HG02678 (cell line): ENCODE results near the gene ZNF445.
"Not testable (repeated sequence)": the region's sequence is repeated elsewhere in the genome, so short reads cannot be mapped to it uniquely, and the experiment has no call there.

Source experiments
- ATAC-seq: cut with Tn5 transposase; IDR thresholded peaks from one replicate; pipeline ENCODE4 v1.9.1; 2021; ENCODE audit warnings: mild to moderate bottlenecking, moderate library complexity; ENCODE audit not compliant: unreplicated experiment

Gene ZNF445

DNA sequence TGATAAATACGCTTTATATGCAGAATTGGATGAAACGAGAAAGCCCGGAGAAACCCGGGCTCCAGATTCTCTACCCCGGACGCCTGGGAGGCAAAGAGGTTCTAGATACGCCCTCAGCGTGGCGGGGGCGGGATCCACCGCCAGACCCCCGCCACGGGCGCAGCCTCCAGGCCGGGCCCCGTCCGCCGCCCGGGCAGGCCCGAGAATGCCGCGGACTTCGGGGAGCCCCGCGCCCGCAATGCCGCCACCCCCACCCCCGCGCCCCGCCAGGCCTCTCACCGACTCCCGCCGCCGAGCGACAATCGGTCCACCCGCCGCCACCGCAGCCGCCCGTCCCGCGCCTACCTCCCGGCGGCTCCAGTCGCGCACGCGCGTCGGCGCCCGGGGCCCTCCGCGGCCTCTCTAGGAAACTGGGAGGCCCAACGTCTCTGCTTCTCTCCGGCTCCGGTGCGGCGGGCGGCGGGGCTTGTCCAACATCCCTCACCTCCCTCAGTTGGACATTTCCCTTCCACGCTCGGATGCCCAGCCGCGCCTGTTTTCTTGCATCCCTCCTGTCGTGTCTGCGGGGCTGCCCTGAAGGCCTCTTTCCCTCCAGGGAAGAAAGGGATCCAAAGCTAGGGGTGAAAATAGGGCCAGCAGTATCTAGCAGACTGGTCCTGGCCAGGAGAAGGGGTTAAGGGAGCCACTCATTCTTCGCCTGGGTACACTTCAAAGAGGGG, at the start of gene ZNF445:
Gene ZNF445, minus strand, starts transcription at position 359 of the 719 bp plus-strand sequence. CDS start 22,121 bp downstream, outside the sequence.
- peak; percentile 89 for ATAC-seq

DNA sequence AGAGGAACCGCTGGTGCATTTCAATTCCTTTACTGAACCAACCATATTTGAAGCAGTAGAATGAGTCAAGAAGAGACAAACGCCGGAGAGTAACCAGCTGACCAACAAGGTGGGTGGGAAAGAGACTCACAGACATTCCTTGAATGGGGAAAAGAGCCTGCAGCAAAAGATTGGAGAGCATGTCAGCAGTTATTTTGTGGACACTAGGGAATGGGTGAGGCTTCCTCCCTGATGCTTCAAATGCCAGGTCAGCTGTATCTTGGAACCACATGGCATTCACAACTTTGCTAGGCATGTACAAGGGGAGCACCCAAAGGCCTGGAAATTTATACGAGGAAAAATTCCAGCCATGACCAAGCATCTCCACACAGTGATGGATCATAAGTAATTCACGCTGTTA, 47.6 kb upstream of the ZNF445 start:
- ATAC-seq: no peak

DNA sequence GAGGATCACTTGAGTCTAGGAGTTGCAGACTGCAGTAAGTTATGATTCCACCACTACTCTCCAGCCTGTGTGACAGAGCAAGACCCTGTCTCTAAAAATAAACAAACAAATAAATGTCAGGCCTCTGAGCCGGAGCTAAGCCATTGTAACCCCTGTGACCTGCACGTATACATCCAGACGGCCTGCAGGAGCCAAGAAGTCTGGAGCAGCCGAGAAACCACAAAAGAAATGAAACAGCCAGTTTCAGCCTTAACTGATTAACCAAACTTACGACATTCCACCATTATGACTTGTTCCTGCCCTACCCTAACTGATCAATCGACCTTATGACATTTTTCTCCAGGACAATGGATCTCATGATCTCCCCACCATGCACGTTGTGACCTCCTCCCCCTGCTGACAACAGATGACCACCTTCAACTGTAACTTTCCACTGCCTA, 45.0 kb upstream of the ZNF445 start:
- ATAC-seq: no peak

DNA sequence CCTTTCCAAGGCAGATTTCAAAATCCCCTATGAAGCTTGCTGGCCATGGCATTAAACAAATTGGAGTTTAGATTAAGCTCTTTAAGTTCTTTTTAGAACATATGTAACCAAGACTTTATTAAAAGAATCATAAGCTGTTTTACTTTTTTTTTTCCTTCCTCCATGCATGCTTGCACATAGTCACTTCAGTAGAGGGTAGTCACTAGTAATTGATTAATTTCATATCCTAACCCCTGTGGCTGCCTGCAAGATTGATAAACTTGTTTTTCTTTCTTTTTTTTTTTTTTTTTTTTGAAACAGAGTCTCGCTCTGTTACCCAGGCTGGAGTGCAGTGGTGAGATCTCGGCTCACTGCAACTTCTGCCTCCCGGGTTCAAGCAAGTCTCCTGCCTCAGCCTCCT, 44.3 kb upstream of the ZNF445 start:
- ATAC-seq: no peak

DNA sequence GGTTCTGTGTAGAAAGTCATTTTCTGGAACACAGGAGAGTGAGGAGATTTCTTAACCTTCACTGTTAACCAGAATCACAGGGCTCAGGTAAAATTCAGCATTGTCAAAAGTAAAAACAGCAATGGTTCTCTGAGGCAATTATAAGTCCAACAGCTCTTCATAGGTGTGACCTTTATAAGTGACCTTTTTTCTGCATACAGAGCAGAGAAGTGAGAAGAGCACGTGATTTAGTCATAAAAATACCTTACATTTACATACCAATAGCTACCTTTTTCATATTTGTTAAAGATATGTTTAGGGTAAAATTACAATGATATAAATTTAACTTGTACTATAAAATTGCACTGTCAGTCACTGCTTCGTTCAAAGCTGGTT, 41.3 kb upstream of the ZNF445 start:
- ATAC-seq: no peak

DNA sequence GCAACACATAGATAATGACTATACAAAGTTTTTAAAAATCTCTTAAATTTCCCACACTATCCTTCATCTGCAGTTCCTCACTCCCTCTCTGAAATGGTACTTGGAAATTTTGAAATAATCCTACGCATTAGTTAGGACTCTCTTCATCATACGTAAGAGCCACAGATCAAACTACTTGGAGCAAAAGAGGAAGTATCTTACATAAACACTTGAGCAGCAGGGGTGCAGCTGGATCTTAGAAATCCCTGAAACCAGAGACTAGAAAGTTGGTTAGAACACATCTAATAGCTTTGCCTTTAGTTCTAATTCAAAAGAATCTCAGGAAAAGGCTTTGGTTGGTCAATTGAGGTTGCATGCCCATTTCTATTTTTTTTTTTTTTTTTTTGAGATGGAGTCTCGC, 38.8 kb upstream of the ZNF445 start:
- ATAC-seq: no peak

DNA sequence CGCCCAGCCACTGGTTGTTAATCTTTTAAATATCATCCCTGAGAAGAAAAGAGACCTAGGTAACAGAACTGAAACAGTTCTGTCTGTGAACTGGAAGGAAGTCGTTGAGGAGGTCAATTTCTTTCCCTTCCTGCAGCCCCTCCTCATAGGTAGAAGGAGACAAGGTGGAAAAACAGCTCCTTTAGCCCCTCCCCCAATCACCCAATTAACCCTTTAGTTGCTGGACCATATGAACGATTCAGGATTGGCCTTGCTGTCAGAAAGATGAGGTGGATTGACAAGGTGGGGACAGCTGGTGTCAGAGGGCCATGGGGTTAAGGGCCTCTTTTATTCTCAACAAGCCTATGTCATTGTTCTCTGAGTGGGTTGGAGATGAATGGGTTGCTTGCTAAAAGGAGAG, 36.0 kb upstream of the ZNF445 start:
- no peak for ATAC-seq

DNA sequence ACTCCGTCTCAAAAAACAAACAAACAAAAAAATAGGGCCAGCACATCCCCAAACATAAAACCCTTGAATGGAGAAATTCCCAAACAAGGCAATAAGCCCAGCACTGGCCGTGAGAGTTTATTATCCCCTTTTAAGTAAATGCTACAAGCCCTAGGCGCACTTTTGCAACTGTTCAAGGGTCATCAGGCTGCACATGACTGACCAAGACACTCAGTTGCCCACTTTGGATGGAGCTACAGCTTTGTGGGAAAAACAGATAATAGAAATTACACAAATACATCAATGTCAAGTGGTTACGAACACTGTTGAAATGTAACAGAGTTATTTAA, 33.7 kb upstream of the ZNF445 start:
- no peak for ATAC-seq

DNA sequence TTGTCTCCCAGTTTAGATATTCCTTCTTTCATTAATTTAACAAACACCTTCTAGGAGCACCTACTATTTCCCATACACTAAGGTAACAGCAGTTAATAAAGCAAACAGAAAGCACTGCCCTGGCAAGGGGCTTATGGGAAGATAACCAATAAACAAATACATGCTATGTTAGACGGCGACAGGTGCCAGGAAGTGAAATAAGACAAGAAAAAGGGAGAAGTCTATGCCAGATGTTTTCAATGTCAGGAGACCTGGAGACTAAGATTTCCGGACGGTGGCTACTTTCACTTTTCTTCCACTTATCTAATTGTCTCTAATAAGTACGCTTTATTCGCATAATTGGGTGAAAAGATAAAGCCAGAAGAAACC, 32.5 kb upstream of the ZNF445 start:
- ATAC-seq: peak; percentile 54

DNA sequence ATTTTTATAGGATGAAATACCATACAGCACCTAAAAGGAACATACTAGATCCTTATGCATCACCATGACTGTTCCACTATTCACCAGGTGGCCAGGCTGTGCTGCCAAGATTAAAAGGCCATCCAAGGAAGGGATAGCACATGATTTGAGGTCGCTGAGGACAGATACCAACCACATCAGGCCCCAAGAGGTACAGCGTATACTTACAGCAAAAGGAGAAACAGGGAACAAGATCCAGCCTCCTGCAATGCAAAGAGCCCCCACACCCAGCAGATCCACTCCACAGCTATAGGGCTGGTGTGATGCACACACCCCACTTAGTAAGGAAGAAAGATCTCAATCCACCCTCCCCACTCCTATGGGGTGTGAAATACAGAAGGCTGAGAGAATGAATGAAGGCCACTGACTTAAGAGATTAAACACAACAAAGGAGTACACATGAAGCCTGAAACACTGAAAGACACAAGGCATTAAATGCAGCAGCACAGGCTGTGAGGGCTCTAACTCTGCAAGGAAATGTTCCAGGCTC, 32.0 kb upstream of the ZNF445 start:
- ATAC-seq: peak; percentile 7

DNA sequence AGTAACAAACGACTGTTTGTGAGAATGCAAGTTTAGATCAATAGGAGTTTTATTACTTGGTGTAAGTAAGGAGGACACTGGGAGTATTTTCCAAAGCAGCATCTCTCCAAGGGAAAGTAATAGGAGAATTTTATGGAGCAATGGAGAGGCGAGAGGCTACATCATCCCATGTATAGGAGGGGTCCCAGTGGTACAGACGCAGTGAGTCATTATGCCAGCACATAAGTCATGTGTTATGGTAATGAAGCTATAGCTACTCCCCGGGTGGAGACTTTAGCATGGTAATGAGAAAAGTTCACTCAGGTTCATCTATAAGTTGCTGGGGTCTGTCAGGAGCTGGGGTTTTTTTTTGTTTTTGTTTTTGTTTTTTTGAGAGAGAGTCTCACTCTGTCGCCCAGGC, 29.5 kb upstream of the ZNF445 start:
- ATAC-seq: no peak

DNA sequence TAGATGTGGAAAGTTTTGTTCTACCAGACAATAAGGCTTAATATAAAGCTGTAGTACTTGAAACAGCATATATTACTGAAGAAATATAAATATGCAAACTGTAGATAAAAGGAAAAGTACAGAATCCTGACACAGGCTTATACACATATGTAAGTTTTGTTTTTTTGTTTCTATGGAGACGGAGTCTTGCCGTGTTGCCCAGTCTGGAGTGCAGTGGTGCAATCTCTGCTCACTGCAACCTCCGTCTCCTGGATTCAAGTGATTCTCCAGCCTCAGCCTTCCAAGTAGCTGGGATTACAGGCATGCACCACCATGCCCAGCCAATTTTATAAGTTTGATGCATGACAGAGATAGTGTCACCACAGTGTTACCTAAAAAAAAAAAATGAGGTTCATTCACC, 29.1 kb upstream of the ZNF445 start:
- ATAC-seq: no peak

DNA sequence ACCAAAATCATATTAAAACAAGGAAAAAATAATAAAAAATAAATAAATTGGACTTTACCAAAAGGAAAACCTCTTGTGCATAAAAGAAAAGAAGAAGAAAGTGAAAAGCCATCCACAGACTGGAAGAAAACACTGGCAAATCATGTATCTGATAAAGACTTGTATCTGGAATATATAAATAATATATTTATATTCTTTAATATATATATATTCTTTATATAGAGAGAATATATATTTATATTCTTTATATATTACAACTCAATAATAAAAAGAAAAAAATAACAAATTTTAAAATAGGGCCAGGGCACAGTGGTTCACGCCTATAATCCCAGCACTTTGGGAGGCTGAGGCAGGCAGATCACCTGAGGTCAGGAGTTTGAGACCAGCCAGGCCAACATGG, 27.1 kb upstream of the ZNF445 start:
- no peak for ATAC-seq

DNA sequence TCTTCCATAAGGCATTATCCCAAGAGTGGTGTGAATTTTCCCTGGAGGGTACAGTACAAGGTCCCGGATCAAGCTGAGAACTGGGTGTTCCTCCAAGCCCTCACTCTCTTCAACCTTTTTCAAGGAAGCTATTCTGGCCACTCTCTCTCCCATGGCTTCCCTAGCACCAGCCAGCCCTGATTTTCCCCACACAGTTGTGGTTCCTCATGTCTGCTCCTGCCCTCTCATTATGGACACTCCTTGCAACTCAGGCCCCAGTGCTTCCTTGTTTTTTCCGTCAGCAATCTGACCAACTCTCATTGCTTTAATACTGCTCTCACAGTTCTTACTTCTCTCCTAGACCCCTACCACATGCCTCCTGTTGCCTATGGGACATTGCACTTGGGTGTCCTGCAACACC, 25.7 kb upstream of the ZNF445 start:
- not testable (repeated sequence) for ATAC-seq

DNA sequence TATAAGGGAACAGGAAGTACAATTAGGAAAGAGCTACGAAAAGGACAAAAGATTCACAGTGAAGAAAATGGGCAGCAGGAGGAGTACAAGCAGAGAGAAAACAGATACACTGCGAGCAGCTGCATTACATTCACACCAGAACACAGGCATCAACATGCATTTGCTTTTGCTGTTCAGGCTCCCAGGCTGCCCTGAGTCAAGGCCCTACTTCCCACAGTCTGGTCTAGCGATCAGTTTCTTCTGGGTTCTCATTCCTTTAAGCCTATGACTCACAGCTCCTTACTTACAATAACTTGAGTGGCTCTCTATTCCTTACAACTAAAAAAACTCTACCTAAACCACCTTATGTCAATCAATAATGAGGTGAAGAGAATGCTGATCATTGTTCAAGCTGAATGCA, 24.5 kb upstream of the ZNF445 start:
- no peak for ATAC-seq

DNA sequence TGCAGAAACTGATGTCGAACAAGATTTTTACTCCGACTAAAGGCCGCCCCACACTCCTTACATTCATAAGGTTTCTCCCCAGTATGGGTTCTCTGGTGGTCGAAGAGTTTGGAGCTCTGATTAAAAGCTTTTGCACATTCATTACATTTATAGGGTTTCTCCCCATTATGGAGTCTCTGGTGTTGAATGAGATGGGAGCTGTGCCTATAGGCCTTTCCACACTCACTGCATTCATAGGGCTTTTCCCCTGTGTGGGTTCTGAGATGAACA, 22.4 kb upstream of the ZNF445 start:
- not testable (repeated sequence) for ATAC-seq

DNA sequence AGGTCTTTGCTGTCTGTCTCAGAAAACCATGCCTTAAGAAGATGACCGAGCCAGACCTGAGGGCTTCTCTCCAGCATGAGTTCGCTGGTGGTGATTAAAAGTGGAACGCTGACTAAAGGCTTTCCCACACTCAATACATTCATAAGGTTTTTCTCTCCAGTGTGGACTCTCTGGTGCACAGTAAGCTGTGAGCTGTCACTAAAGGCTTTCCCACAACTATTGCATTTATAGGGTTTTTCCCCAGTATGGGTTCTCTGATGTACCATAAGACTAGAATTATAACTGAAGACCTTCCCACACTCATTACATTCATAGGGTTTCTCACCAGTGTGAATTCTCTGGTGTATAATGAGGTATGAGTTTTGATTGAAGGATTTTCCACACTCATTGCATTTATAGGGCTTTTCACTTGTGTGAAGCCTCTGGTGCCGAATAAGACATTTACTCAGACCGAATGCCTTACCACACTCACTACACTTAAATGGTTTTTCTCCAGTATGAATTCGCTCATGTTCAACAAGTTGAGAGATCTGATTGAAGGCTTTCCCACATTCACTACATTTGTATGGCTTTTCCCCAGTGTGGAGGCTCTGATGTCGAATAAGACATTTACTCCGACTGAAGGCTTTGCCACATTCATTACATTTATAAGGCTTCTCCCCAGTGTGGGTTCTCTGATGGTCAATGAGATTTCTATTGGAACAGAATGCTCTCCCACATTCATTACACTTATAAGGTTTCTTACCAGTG, 21.9 kb upstream of the ZNF445 start:
- no peak for ATAC-seq

DNA sequence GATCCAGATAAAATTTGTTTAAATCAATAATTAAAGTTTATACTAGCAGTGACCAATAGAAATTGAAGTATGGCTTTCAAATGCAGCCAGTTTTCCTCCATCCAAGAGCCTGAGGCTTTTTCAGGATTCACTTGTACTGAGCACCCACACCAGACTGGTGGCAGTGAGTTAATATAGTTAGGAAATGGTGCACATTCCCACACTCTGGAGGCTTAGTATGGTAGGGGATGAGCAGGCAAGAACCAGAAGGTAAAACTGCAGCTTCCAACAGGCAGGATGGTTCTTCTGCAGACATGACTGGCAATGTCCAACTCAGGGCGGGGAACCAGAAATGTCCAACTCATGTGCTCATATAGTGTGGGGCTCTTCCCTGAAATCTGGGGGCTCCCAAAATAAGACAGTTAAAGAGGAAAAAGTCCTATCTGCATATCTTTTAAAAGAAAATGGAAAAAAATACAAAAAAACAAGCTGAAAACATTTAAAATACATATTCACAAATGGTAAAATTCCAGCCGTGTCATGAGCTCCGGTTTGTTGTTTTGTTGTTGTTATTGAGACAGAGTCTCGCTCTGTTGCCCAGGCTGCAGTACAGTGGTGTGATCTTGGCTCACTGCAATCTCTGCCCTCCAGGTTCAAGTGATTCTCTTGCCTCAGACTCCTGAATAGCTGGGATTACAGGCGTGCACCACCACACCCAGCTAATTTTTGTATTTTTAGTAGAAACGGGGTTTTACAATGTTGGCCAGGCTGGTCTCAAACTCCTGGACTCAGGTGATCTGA, 18.4 kb upstream of the ZNF445 start:
- ATAC-seq: no peak

DNA sequence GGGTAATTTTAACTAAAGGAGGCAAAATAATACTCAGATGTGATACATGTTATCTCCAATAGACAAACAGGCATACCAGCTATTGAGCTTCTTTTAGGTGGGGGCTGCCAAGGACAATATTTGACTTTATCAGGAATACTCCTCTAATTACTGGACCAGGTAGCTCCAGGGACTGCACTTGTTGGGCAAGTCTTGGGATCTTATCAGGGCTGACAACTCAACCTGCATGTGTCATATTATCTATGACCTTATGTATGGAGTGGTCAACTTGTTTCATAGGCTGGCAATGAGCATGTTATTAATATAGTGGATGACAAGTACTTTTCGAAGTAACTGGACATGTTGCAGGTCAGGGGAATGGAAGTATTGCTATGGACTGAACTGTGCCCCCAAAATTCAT, 15.0 kb upstream of the ZNF445 start:
- no peak for ATAC-seq

DNA sequence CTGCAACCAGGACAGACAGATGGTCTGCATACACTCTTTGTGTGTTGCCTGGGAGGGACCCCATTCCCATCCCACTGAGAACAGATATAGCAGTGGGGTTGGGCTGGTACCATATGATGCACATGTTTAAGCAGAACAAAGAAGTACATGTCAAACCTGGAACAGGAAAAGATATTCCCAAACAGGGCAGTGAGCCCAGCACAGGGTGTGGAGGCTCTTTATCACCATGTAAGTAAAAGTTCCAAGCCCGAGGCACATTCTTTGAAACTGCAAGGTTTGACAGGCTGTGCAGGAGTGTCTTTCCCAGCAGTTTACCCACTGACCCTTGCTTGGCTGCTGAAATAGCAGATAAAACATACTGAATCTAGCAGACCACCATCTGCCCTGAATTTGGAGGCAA, 5.3 kb upstream of the ZNF445 start:
- ATAC-seq: no peak

DNA sequence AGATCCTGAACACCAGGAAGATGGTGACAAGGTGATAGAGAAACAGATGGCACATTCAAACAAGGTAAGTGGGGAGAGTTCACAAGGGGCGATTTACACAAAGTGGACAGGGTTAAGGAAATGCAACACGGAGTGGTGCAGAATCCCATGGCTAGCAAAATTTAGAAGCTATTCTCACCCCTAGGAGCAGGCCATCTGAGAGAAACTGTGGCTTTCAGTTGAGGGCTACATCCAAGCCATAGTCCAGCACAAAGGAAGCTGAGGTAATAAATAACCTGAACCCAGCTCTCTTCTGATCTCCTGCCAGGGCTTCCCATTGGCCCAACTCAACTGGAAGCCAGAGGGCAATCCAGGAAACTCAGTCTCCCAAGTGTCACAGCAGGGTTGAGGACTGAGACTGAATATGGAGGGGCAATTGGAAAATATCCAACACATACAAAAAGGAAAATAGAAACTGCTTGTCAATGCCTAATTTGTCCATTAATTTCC, 1.2 kb upstream of the ZNF445 start:
- no peak for ATAC-seq

DNA sequence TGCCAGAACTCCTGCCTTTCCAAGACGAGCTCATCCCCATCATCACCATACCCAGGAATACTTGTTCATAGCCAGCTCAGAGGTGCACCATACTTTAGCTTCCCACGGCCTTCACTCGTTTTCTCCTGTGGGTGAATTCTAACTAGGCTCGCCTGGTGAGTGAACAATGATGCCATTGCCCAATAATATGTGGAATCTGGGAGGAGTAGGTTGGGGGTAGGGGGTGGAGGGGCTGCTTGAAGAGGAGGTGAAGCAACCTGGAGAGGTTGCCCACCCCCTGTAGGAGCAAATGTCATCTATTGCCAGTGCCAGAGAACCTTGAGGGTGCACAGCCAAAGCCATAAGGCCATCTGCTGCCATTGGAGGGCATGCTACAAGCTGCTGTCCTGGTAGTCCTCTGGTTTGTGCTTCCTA, 592 bp upstream of the ZNF445 start:
- ATAC-seq: no peak
